HG02938 (cell line): ENCODE measurements around the gene EPHB6.

Experiments
- ATAC-seq: cut with Tn5 transposase; IDR thresholded peaks from one replicate; pipeline ENCODE4 v1.9.1; 2021; ENCODE audit warnings: mild to moderate bottlenecking, moderate library complexity; ENCODE audit not compliant: unreplicated experiment

EPHB6 gene

DNA sequence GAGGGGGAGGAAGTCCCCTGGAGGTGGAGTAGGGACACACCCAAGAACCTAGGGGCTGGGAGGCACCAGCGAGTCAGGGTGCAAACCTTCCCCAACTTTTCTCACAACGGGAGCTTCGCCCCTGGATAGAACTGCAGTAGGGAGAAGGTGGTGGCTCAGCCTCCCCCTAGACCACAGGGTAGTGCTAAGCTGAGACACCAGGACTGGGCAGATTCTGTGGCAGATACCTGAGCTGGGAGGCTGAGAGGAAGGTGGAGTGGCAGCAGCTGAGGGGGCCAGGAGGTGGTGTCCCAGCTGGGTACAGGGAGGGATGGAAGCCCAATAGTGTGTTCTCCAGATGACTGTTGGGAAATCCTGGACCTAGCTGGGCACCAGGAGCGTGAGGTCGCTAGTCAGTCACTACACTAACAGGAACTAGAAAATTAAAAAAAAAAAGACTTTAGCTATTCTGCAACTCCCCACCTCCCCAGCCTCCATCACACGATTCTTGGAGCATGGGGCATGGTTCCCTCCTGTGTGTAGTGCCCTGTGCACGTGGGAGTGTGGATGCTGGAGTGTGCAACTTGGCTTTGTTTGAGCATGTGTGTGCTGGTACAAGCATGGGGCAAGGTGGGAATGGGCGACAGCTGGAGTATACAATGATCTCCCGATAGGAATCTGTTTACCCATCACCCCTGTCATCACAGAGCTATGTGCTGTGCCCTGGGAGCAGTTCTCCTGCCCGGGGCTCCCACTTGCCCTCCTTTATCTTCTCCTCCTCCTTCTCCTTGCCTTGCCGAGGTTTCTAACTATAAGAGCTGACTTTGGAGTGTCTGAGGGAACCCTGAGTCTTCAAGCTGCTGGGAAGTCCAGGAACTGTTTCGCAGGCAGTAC is 39.5 kb downstream of the EPHB6 start:
- no peak for ATAC-seq

DNA sequence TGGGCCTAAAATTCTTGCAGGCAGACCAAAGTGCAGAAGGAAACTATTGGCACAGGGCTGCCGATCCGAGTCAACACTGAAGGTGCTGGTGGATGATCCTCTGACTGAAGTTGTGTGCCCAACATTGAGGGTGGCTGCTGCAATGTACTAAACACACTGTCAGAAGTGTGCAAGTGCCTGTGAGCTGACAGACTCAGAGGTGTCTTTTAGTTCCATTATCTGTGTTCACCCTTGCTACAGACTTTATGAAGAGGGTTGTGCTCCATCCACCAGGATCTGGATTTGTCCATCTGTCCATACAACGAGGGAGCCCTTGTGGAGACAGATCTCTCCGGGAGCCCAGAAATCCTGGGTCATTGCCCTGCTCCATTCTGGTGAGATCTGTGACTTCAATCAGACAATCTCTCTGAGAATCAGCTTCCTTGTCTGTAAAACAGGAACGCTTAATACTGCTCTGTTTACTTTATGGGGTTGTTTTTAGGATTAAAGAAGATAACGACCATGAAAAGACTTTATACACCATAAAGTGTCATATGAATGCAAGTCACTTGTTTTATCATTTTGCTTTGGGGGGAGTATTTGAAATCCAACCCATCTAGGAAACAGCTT is 40.2 kb downstream of the EPHB6 start:
- ATAC-seq: no peak

DNA sequence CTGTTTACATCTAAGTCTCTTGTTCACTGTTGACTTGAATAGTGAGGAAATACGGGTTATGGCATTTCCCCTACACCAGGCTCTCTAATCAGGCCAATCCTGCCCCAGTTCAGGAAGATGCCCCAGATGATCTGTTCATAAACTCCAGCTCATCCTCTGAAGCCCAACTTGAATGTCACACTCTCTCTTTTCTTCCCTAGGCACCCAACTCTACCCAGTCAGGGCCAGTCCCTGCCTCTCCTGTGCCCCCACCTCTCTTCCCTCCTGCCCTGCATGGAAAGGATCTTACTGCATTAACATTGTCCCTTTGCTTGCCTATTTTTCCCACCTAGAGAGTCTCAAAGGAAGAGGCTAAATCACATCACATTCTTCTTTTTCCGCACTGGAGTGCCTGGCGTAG is 41.3 kb downstream of the EPHB6 start:
- ATAC-seq: no peak

DNA sequence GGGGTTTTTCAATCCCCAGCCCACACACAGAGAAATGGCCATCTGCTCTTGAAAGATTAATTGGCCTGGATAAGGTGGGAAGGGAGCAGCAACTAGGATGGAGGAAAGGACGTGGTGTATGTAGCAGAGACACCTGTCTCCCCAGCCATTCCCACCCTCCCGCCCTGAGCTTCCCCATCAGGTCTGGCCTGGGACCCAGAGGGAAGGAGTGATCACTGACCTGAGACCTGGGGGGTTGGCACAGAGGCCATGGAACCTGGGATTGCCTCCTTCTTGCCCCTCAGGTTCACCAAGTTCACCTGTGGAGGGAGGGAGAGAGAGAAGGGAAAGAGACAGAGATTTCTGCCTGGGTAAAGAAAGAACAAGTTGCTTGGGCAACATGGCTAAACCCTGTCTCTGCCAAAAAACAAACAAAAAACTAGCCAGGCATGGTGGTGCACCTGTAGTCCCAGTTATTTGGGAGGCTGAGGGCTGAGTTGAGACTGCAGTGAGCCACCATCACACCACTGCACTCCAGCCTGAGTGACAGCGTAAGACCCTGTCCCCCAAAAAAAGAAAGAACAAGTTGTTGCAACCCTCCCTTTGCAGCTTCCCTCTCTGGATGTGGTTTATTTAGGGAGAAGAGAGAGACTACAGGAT is 42.0 kb downstream of the EPHB6 start:
- ATAC-seq: no peak

DNA sequence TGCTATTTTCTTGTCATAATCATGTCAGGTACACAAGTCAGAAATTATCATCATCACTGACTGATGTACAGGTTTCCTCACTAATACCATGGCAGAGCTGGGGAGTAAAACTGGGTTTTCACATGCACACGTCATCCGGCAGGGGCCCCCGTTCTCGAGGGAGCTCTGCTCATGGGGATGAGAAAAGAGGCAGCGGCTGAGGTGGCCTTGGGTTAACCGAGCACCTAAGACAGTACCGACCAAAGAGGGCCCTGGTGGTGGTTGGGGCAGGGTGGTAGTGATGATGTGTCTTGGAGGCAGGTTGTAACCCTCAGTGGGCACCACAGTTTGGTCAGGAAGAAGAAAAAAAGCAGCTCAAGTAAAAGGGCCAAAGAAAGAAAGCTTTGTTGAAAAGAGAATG is 42.8 kb downstream of the EPHB6 start:
- no peak for ATAC-seq

DNA sequence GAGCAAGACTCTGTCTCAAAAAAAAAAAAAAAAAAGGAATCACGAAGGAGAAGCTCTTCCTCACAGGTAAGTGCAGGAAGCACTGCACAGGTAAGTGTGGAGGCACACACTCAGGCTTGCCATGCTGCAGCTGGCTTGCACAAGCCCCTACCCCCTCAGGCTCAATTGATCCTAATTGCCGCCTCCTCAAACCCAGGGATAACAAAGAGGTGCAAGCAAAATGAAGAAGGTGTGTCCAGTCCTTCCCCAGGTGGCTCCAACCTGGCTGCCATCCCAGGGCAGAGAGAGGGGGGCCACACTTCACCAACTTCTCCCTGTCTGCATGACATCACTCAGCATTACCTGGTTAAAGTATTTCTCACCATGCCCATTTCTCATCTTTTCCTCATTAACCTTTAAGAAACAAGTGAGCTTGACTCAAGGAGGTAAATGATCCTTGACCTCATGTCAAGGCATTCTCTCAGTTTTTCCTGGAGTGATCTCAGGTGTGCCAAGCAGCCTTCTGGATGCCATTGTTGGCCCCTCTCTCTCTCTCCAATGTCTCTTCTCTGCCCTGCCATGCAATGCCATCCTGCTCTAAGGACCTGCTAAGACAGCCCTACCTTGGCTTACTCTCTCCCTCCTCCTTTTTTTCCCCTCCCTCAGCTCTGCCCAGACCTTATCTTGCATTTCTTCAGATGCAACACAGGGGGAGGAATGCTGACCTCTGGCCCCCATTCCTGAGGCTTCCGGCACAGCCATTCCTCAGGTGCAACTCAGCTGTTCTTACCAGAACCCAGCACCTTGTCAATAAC is 43.7 kb downstream of the EPHB6 start:
- ATAC-seq: no peak

DNA sequence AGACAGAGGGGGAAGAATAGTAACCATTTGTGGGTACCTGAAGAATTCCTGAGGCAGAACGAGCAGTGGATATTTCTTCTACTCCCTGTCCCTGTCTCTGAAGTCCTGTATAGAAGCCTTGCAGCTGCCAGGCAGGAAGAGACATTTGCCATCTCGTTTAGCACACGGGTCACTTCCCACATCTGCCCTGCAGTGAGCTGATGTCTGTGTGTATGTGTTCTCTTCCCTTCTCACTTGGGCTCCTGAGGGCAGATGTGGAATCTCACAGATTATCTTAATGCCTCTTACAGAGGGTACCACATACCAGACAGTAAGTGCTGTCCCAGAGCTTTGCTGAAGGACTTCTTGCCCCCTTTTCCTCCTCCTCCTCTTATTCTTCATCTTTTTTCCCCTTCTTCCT is 44.8 kb downstream of the EPHB6 start:
- no peak for ATAC-seq

DNA sequence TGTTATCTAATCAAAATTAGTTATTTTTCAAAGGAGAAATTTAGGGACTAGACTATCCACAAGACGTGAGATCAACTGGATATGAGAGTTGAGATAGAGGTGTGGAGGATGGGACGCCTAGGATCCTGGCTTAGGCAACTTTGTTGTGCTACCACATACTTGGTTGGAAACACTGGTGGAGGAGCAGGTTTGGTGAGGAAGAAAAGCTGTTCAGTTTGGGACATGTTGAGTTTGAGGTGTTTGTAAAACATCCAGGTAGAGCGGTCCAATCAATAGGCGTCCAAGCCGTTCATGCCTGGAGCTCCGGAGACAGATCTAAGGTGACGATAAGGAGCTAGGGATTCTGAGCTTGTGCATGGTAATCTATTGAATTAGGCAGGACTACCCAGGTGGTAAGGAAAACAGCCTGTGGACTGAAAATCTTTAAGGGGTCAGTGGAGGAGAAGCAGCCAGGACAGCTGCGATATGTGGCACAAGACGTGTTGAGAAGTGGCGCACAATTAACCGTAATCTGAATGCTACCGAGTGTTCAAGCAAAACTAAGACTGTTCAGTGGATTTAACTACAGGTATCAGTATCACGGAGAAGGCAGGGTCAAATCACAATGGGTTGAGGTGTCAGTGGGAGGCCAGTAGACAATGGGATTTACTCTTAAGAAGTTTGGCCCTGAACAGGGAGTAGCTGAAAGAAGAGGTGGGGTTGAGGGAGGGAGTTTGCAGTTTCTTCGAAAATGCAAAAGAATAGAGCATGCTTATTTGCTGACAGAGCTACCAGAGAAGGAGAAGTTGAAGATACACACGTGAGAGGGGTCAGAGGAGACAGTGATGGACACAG is 46.8 kb downstream of the EPHB6 start:
- no peak for ATAC-seq

DNA sequence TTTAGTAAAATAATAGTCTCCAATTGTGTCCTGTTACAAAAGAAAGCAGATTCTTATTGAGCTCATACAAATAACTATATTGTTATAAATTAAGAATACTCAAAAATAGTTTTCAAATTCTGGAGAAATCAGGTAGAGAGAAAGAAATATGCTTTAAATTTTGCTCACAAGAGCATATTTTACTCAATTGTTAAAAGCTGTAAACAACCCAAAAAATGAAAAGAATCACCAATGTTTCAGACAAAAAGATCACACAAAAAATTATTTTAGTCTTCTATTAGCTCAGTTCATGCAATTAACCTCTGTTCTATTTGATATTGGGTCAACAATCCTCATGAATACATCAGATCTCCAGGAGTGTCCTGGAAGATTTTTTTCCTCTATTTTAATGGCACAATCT is 49.3 kb downstream of the EPHB6 start:
- no peak for ATAC-seq

DNA sequence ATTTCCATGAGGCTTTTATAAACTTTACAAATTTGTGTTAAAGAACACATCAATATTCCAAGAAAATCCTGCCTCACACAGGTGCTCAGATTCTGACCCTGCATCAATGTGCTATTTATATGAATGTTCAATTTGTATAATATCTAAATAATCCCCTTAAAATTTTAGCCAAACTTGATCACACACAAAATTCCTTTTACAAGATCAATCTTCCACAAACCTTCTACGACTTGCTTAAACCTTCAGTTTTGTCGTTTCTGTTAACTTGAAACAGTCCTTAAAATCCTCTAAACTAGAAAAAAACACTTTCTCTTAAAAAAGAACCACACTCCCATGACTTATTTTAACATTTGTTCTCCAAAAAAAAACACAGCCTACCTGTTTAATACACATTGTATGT is 50.9 kb downstream of the EPHB6 start:
- no peak for ATAC-seq

DNA sequence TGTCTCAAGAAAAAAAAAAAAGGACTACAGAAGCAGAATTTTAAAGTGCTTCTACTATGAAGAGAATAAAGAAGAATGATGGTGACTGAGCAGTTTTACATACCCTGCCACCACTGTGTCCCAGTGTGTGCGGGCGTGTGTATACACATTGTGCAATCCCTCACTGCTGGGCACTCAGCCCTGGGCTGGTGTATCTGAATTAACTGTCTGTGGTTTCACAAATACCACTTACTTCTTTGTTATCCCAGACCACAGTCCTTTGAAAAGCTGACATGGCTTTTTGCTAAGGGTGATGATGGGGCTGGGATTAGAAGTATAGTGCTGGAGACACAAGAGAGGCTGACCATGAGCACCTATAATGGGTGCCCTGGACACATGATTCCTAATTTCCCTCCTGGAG is 51.8 kb downstream of the EPHB6 start:
- no peak for ATAC-seq

DNA sequence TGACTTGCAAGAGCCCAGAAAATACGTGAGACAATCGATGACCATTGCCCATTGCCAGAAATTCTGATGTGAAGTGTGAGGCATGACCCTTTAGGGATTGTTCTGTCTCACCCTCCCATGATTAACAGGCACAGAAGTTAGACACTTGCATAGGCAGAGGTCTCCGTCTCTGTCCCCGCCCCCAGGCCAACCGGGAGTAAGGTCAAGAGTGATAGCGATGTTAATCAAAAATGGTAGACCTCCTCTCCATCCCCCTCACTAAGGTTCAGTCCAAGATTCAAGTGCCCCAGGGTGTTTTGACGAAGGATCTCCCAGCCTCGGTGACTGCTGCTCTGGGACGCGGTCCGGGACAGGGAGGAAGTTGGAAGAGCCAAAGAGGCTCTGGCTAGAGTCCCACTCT is 53.4 kb downstream of the EPHB6 start:
- no peak for ATAC-seq

DNA sequence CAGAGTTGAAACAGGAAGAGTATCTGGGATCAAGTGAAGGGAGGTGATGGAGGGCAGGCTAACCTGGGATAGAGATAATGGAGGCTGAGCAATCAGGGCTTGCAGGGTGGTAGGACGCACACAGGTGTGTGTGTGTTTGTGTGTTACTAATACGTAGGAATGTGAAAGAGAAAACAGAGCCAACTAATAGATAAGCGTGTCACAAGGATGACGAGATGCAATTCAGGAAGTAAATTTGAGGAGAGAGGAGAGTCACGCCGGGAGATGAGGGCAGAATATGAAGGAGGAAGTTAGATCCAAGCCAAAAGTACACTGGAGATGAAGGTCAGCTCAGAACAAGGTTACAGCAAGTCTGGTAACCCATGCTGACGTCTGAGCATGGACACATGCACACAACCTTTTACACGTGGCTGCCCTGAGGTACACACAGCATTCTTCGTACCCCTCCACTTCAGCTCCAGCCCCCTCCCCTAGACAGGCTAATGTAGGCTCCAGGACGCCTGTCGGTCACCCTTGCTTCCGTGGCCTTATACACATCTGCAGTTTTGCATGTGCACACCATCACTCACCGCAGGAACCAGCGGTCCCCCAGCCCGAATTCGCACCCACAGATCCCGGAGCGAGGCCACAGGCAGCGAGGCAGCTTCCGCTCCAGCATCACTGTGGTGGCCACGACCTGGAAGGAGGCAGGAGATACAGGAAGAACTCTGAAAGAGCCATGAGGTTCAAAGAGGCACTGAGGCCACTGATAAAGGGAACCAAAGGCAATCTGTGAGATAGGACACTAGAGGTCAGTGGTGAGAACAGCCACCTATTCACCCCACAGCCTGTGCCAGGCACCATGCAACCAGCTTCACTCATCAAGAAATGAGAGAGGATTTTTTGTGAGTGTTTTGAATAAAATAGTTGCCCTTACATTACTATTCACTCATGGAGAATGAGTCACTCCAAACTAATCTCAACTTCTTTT is 54.3 kb downstream of the EPHB6 start:
- no peak for ATAC-seq

DNA sequence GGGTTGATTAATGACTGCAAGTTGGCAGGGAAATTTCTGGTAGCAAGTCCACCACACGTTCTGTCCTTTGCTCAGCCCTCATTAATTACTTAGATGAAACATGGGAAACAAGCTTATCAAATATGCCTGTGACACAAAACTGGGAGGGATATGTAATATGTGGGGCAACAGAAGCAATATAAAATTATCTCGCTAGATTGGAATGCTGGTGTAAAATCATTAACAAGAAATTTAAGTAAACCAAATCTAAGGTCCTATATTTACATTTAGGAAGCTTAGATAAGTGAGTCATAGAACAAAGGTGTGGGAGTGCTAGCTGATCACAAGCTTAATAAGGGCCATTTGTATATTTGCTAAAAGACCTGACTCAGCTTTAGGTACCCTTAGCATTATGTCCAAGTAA is 55.2 kb downstream of the EPHB6 start:
- ATAC-seq: no peak

DNA sequence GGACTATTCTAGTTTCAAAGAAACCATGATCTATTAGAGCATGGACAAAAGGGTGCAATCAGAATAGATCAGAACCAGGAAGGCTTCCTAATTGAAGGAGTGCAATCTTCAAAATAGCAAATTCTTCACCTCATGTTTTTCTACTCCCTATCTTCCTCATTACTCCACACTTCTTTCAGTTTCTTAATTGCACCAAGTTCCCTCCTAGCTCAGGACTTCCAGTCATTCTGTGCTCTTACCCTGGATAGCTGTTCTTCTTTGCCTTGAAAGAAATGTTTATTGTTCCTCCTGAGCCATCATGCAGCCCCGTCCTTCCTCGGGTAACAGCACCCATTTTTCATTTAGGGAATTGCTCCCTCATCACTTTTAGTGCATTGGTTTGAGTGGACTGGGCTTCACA is 55.6 kb downstream of the EPHB6 start:
- ATAC-seq: no peak

DNA sequence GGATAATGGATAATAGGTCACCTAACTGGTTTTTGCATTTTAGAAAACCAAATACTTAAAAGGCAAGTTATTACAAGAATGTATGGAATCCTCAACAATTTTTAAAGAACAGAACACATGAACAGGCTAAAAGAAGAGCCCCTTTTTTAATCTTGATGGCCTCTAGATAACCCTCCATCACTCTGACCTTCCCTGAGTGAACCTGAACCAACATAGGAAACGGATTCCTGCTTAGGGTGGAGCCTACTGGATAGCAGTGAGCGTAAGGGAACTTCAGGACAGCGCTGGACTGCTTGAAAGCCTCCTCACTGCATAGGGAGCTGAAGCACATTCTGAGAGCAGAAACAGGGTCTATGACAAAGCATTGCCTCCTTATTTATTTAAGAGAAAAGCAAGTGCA is 58.2 kb downstream of the EPHB6 start:
- no peak for ATAC-seq

DNA sequence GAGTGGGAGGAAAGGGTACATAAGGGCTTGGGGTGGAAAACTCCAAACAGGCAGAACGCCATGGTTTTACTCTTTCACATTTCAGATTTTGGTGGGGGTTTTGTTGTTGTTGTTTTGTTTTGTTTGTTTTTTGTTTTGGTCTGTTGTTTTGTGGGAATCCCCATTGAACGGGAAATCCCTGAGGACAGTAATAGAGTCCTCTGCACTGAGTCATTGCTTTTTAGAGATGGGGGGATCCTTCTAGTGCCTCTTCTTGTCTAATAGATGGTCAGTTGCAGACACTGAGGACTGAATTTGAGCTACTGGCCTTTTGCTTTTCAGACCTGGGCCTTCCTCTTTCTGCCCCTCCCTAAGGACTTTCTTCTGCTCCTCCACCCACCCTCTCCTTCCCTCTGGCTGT is 58.7 kb downstream of the EPHB6 start:
- ATAC-seq: no peak

DNA sequence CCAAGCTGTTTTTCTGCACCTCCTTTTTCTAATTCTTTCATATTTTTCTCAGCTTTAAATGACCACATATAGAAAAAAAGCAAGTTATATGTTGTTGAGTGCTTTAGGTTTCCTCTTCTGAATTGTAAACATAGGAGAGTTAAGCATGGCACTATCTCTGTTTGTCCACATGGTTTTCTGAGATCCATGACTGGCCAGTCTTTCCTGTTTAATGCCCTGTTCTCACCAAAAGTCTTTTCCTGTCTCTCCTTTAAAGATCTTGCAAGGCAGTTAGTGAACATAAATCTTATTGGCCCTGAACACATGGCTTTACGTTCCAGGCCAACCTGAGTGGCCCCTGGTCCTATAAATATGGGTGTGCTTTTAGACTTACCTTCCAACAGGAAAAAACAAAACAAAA is 59.2 kb downstream of the EPHB6 start:
- no peak for ATAC-seq

DNA sequence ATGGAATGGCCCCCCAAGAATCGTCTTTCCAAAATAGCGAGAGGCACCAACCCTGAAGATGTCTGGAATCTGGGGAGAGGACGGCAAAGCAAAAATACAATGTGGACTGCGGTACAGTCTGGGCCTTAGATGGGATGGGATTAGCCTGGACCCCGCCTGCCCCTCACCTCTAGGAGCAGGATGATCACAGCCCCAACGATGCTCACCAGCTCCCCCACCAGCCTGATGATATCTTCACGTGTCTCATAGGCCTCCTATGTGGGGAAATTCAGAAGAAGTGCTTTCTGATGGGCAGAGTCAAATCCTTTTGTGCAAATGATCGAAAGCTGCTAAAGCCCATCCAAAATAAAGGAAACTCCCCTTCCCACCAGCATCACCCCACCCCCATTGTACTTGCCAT is 60.4 kb downstream of the EPHB6 start:
- no peak for ATAC-seq
